H9 (cell line): ENCODE data around the gene SPC24. TPM values are rescaled to one million over a fixed set of nuclear protein-coding genes. Genes with fewer than 3 reads are reported as not detected.
A peak's percentile ranks its signal among the peaks of the same experiment; 100 is the strongest.

Experiments
- DNase-seq: peaks from one replicate; pipeline ENCODE4 v3.0.0-alpha.2; 2017
- H2AFZ ChIP-seq: one replicate; pipeline ENCODE4 v1.6.1; 2013; ENCODE audit warnings: mild to moderate bottlenecking, low read length, control low read depth, moderate library complexity
- H2AK5ac ChIP-seq: 2 replicates; pipeline ENCODE4 v1.6.1; 2013; ENCODE audit warnings: low read length, control low read depth, mixed read lengths; ENCODE audit not compliant: insufficient read length
- H2BK120ac ChIP-seq: one replicate; pipeline ENCODE4 v1.6.1; 2013; ENCODE audit warnings: low read depth, mild to moderate bottlenecking, low read length, control low read depth, inconsistent platforms; ENCODE audit not compliant: poor library complexity, severe bottlenecking
- H2BK12ac ChIP-seq: 2 replicates; pipeline ENCODE4 v1.6.1; 2013; ENCODE audit warnings: low read length, control low read depth, mixed read lengths, low read depth; ENCODE audit not compliant: insufficient read length
- H2BK15ac ChIP-seq: 2 replicates; pipeline ENCODE4 v1.6.1; 2013; ENCODE audit warnings: low read depth, low read length, control low read depth
- H2BK20ac ChIP-seq: one replicate; pipeline ENCODE4 v1.6.1; 2013; ENCODE audit warnings: low read depth, mild to moderate bottlenecking, low read length, control low read depth, inconsistent platforms; ENCODE audit not compliant: poor library complexity, severe bottlenecking
- H2BK5ac ChIP-seq: 2 replicates; pipeline ENCODE4 v1.6.1; 2013; ENCODE audit warnings: low read length, control low read depth, mixed read lengths; ENCODE audit not compliant: insufficient read length
- H3K14ac ChIP-seq: 2 replicates; pipeline ENCODE4 v1.6.1; 2013; ENCODE audit warnings: low read length, control low read depth; ENCODE audit not compliant: insufficient read depth
- H3K18ac ChIP-seq: 2 replicates; pipeline ENCODE4 v1.6.1; 2013; ENCODE audit warnings: low read depth, mild to moderate bottlenecking, mixed read lengths, low read length, control low read depth; ENCODE audit not compliant: insufficient read length
- H3K23ac ChIP-seq: 2 replicates; pipeline ENCODE4 v1.6.1; 2013; ENCODE audit warnings: low read length, control low read depth, mixed read lengths, low read depth; ENCODE audit not compliant: insufficient read length
- H3K23me2 ChIP-seq: 2 replicates; pipeline ENCODE4 v1.6.1; 2013; ENCODE audit warnings: low read depth, mild to moderate bottlenecking, mixed read lengths, low read length, control low read depth; ENCODE audit not compliant: insufficient read length, poor library complexity, severe bottlenecking
- H3K27ac ChIP-seq: 2 replicates; pipeline ENCODE4 v1.5.1; 2013; ENCODE audit warnings: low read length, control low read depth, mixed read lengths, low read depth; ENCODE audit not compliant: insufficient read length
- H3K27me3 ChIP-seq: 2 replicates; pipeline ENCODE4 v1.6.1; 2013; ENCODE audit warnings: low read length, control low read depth, inconsistent platforms; ENCODE audit not compliant: insufficient read depth
- H3K4ac ChIP-seq: 2 replicates; pipeline ENCODE4 v1.6.1; 2013; ENCODE audit warnings: low read depth, mild to moderate bottlenecking, control low read depth, inconsistent platforms, low read length, moderate library complexity
- H3K4me1 ChIP-seq: 2 replicates; pipeline ENCODE4 v1.6.1; 2013; ENCODE audit warnings: low read length, control low read depth, inconsistent platforms; ENCODE audit not compliant: insufficient read depth
- H3K4me2 ChIP-seq: 2 replicates; pipeline ENCODE4 v1.6.1; 2013; ENCODE audit warnings: low read length, control low read depth, mixed read lengths; ENCODE audit not compliant: insufficient read length, insufficient read depth
- H3K56ac ChIP-seq: 2 replicates; pipeline ENCODE4 v1.6.1; 2013; ENCODE audit warnings: low read depth, mild to moderate bottlenecking, mixed read lengths, low read length, control low read depth; ENCODE audit not compliant: insufficient read length
- H3K79me1 ChIP-seq: 2 replicates; pipeline ENCODE4 v1.6.1; 2013; ENCODE audit warnings: low read depth, mild to moderate bottlenecking, moderate library complexity, low read length, control low read depth, inconsistent platforms; ENCODE audit not compliant: insufficient read depth, poor library complexity, severe bottlenecking
- H3K79me2 ChIP-seq: 2 replicates; pipeline ENCODE4 v1.6.1; 2013; ENCODE audit warnings: low read length, control low read depth, inconsistent platforms; ENCODE audit not compliant: insufficient read depth
- H3K9ac ChIP-seq: 2 replicates; pipeline ENCODE4 v1.6.1; 2013; ENCODE audit warnings: low read length, control low read depth, mixed read lengths; ENCODE audit not compliant: insufficient read length; ENCODE audit errors: extremely low read depth
- H3K9me3 ChIP-seq: one replicate; pipeline ENCODE4 v1.6.1; 2013; ENCODE audit warnings: low read depth, low read length, inconsistent platforms; ENCODE audit not compliant: control insufficient read depth
- H3T11ph ChIP-seq: one replicate; pipeline ENCODE4 v1.6.1; 2013; ENCODE audit warnings: mild to moderate bottlenecking, low read length, control low read depth, inconsistent platforms
- H4K20me1 ChIP-seq: one replicate; pipeline ENCODE4 v1.6.1; 2013; ENCODE audit not compliant: control insufficient read depth, insufficient read length, insufficient read depth
- H4K5ac ChIP-seq: 2 replicates; pipeline ENCODE4 v1.6.1; 2013; ENCODE audit warnings: low read depth, mild to moderate bottlenecking, mixed read lengths, low read length, control low read depth; ENCODE audit not compliant: insufficient read length
- H4K8ac ChIP-seq: replicated peaks from 2 replicates; pipeline ENCODE4 v1.6.1; 2013; ENCODE audit warnings: low read length, control low read depth, mixed read lengths, low read depth; ENCODE audit not compliant: insufficient read length
- H4K91ac ChIP-seq: 2 replicates; pipeline ENCODE4 v1.6.1; 2013; ENCODE audit warnings: low read depth, mild to moderate bottlenecking, moderate library complexity, mixed read lengths, low read length, control low read depth; ENCODE audit not compliant: insufficient read length
- H3K27ac Mint-ChIP-seq, 3 experiments: 2 replicates in 2 of 3; 3 replicates in 1 of 3; pipeline ENCODE4 v1.8.0; 2020 to 2021; ENCODE audit warnings: mixed read lengths in 3 of 3, mild to moderate bottlenecking in 1 of 3, moderate library complexity in 1 of 3
- H3K27me3 Mint-ChIP-seq: 2 replicates; pipeline ENCODE4 v1.8.0; 2021; ENCODE audit warnings: low read depth, mild to moderate bottlenecking, moderate library complexity, mixed read lengths
- H3K36me3 Mint-ChIP-seq, 3 experiments: 2 replicates in 2 of 3; 3 replicates in 1 of 3; pipeline ENCODE4 v1.8.0; 2020 to 2021; ENCODE audit warnings: low read depth in 3 of 3, mixed read lengths in 3 of 3; ENCODE audit not compliant: insufficient read depth in 1 of 3
- H3K4me1 Mint-ChIP-seq, 2 experiments: 2 replicates each; pipeline ENCODE4 v1.8.0; 2020; ENCODE audit warnings: mixed read lengths in 2 of 2
- H3K4me3 Mint-ChIP-seq, 2 experiments: 2 replicates in 1 of 2; 3 replicates in 1 of 2; pipeline ENCODE4 v1.8.0; 2020 to 2021; ENCODE audit warnings: mild to moderate bottlenecking in 2 of 2, mixed read lengths in 2 of 2, moderate library complexity in 1 of 2
- H3K9me3 Mint-ChIP-seq, 2 experiments: 2 replicates in 1 of 2; 3 replicates in 1 of 2; pipeline ENCODE4 v1.8.0; 2020; ENCODE audit warnings: mild to moderate bottlenecking in 2 of 2, mixed read lengths in 2 of 2, moderate library complexity in 1 of 2
- WGBS: extraction: QIAGEN DNeasy Blood & Tissue Kit; methylation state at CpG from one replicate; pipeline ENCODE4 v1.1.7; 2013; ENCODE audit warnings: missing lambda C conversion rate, low lambda C conversion rate, mixed read lengths; ENCODE audit not compliant: insufficient read length; ENCODE audit errors: extremely low coverage; 5-methylcytosine and 5-hydroxymethylcytosine counted together
- total RNA-seq: library from RNA; stranded (reverse); gene quantifications from 2 replicates; pipeline ENCODE4 v1.2.1, GENCODE V29; 2021
- TF ChIP-seq, protein P1 (sequence below): fragments of 200-600 bp; sonication (generic); conservative IDR thresholded peaks from 3 replicates; pipeline ENCODE4 v1.8.0; 2021; ENCODE audit warnings: antibody characterized with exemption, mild to moderate bottlenecking

SPC24 gene
- total RNA-seq, 1 experiment from 2014 or later = 51.5 TPM

DNA sequence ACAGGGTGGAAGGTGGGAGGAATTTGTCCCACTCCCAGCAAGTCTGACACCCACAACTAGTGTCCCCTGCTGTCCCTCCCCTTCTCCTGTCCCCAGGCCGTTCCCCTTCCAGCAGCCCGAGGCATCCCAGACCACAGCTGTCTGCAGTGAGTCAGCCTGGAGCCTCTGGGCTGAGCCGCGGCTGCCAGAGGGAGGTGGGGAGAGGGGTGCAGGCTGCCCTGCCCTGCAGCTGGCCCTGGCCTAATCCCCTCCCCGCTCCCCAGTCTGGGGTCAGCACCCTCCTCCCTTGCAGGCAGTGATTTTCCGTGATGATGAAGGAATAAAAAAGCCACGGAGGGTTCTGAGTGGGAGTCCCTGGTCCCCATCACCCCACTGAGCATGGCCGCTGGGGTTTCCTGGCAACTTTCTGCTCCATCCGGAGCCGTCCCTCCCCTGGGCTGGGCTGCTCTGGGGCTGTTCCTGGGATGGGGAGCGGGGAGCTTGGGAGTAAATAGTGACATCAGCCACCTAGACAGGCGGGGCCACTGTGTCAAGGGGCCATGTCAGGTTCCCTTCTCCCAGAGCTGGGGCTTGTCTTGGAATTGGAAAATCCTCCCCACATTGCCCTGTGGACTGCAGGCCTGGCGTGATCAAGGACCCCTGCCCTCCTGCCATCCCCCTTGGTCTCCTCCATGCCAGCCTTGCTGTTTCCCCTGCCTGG is 16.8 kb downstream of the SPC24 start:
- no peak overlapping the region for H4K91ac ChIP-seq
- no peaks in the 10 kb centered on the region for H3K9me3 ChIP-seq
- TF ChIP-seq, protein P1, sequence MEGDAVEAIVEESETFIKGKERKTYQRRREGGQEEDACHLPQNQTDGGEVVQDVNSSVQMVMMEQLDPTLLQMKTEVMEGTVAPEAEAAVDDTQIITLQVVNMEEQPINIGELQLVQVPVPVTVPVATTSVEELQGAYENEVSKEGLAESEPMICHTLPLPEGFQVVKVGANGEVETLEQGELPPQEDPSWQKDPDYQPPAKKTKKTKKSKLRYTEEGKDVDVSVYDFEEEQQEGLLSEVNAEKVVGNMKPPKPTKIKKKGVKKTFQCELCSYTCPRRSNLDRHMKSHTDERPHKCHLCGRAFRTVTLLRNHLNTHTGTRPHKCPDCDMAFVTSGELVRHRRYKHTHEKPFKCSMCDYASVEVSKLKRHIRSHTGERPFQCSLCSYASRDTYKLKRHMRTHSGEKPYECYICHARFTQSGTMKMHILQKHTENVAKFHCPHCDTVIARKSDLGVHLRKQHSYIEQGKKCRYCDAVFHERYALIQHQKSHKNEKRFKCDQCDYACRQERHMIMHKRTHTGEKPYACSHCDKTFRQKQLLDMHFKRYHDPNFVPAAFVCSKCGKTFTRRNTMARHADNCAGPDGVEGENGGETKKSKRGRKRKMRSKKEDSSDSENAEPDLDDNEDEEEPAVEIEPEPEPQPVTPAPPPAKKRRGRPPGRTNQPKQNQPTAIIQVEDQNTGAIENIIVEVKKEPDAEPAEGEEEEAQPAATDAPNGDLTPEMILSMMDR = no peak
- Mint-ChIP-seq H3K27me3 (no peaks in the 10 kb centered on the region; the same call in 1 of the 2 replicates), H3K36me3 (peaks cover 0 to 4% (median 0%) of the 10 kb centered on the region in 3 experiments; a peak in 3 of 7 replicates), H3K4me1 (peaks cover 18 to 27% of the 10 kb centered on the region in 2 experiments), H3K27ac (peak overlapping the region in 2 of 3 experiments; percentile 70 to 81; a peak in 2 of 7 replicates), H3K9me3 (no peaks in the 10 kb centered on the region), H3K4me3 (peak overlapping the region; percentile 26 to 28; a peak in 2 of 5 replicates)
- no peak overlapping the region for H3K56ac ChIP-seq
- H3K27me3 ChIP-seq = no peaks in the 10 kb centered on the region
- H3K4ac ChIP-seq = no peak overlapping the region
- H4K20me1 ChIP-seq = no peaks in the 10 kb centered on the region
- H3T11ph ChIP-seq = no peak overlapping the region
- H2BK5ac ChIP-seq = no peak overlapping the region
- H4K8ac ChIP-seq = no peak overlapping the region
- no peak overlapping the region for H2BK20ac ChIP-seq
- peak overlapping the region; percentile 40 for H3K4me2 ChIP-seq
- no peak overlapping the region for H3K9ac ChIP-seq
- no peaks in the 10 kb centered on the region for H3K79me1 ChIP-seq
- no peaks in the 10 kb centered on the region for H3K79me2 ChIP-seq
- H3K23ac ChIP-seq = no peak overlapping the region
- peak overlapping the region; percentile 51 for H3K18ac ChIP-seq
- no peak overlapping the region for H2AFZ ChIP-seq
- WGBS = no CpG with 5 or more reads among the region's 13 CpGs
- H2AK5ac ChIP-seq = no peak overlapping the region
- no peaks in the 10 kb centered on the region; the same call in 1 of the 2 replicates for H3K4me1 ChIP-seq
- no peak overlapping the region for H3K14ac ChIP-seq
- peak; percentile 74 for DNase-seq
- H4K5ac ChIP-seq = no peak overlapping the region
- H2BK15ac ChIP-seq = no peak overlapping the region
- H3K27ac ChIP-seq = no peak overlapping the region
- no peak overlapping the region for H2BK12ac ChIP-seq
- no peaks in the 10 kb centered on the region for H3K23me2 ChIP-seq
- no peak overlapping the region for H2BK120ac ChIP-seq
